HepG2 (cell line): Measurements from ENCODE around the gene MACROD2. TPM values are rescaled to one million over a fixed set of nuclear protein-coding genes. Genes with fewer than 3 reads are reported as not detected.
A peak's percentile ranks its signal among the peaks of the same experiment; 100 is the strongest.

ENCODE experiments used
- ATF7 ChIP-seq, 2 experiments: fragments of 450-650 bp in 1 of 2; sonication (generic) in 1 of 2; formaldehyde crosslinking in 1 of 2; IDR thresholded peaks; 2 replicates each; pipeline versions ENCODE4 v1.4.0 to v1.6.1; 2016 to 2020; ENCODE audit warnings: antibody characterized with exemption in 1 of 2, mild to moderate bottlenecking in 1 of 2, missing genetic modification reagents in 1 of 2
- CAMTA2 ChIP-seq: sonication (generic); formaldehyde crosslinking; IDR thresholded peaks from 2 replicates; pipeline ENCODE4 v1.4.0; 2020; ENCODE audit warnings: mild to moderate bottlenecking, missing genetic modification reagents, borderline replicate concordance
- CEBPG ChIP-seq: IDR thresholded peaks from 2 replicates; pipeline ENCODE4 v1.6.1; 2016
- DNMT3B ChIP-seq: conservative IDR thresholded peaks from 2 replicates; pipeline ENCODE4 v1.6.1; 2016; ENCODE audit warnings: missing biosample characterization, control low read depth
- DR1 ChIP-seq: sonication (generic); formaldehyde crosslinking; IDR thresholded peaks from 2 replicates; pipeline ENCODE4 v1.8.0; 2021; ENCODE audit warnings: mild to moderate bottlenecking, missing genetic modification reagents, inconsistent platforms
- FOSL2 ChIP-seq: sonication (generic); formaldehyde crosslinking; IDR thresholded peaks from 2 replicates; pipeline ENCODE4 v1.4.0; 2020; ENCODE audit warnings: missing genetic modification reagents
- GFI1 ChIP-seq: sonication (generic); formaldehyde crosslinking; IDR thresholded peaks from 2 replicates; pipeline ENCODE4 v1.5.0; 2020; ENCODE audit warnings: missing genetic modification reagents, mild to moderate bottlenecking, borderline replicate concordance
- HOXA3 ChIP-seq: sonication (generic); formaldehyde crosslinking; IDR thresholded peaks from 2 replicates; pipeline ENCODE4 v1.5.0; 2020; ENCODE audit warnings: missing genetic modification reagents
- KAT8 ChIP-seq: IDR thresholded peaks from 2 replicates; pipeline ENCODE4 v1.6.1; 2016; ENCODE audit warnings: missing genetic modification reagents, missing compliant biosample characterization
- MAFF ChIP-seq: IDR thresholded peaks from 2 replicates; pipeline ENCODE4 v1.6.1; 2011; ENCODE audit warnings: low read depth, low read length, improper control_type of control experiment
- NR2C2 ChIP-seq: sonication (generic); formaldehyde crosslinking; IDR thresholded peaks from 2 replicates; pipeline ENCODE4 v1.4.0; 2020; ENCODE audit warnings: missing genetic modification reagents, mild to moderate bottlenecking, moderate library complexity, borderline replicate concordance
- NR2F1 ChIP-seq, 2 experiments: fragments of 450-650 bp in 1 of 2; formaldehyde crosslinking in 1 of 2; IDR thresholded peaks; 2 replicates each; pipeline versions ENCODE4 v1.5.0 to v1.6.1; 2016 to 2020; ENCODE audit warnings: mild to moderate bottlenecking in 1 of 2, missing compliant biosample characterization in 1 of 2, missing genetic modification reagents in 1 of 2, moderate library complexity in 1 of 2
- TRIM24 ChIP-seq: sonication (generic); formaldehyde crosslinking; IDR thresholded peaks from 2 replicates; pipeline ENCODE4 v1.8.0; 2022; ENCODE audit warnings: mild to moderate bottlenecking, missing genetic modification reagents
- ZNF263 ChIP-seq: sonication (generic); formaldehyde crosslinking; IDR thresholded peaks from 2 replicates; pipeline ENCODE4 v1.4.0; 2020; ENCODE audit warnings: missing genetic modification reagents
- ZNF354B ChIP-seq: sonication (generic); formaldehyde crosslinking; IDR thresholded peaks from 2 replicates; pipeline ENCODE4 v1.8.0; 2022; ENCODE audit warnings: mild to moderate bottlenecking, missing genetic modification reagents
- ZNF549 ChIP-seq: sonication (generic); formaldehyde crosslinking; IDR thresholded peaks from 2 replicates; pipeline ENCODE4 v1.5.0; 2020; ENCODE audit warnings: missing genetic modification reagents
- ZNF660 ChIP-seq: sonication (generic); formaldehyde crosslinking; IDR thresholded peaks from 2 replicates; pipeline ENCODE4 v1.5.1; 2020; ENCODE audit warnings: mild to moderate bottlenecking, low read depth, missing genetic modification reagents, borderline replicate concordance
- ZNF83 ChIP-seq: sonication (generic); formaldehyde crosslinking; IDR thresholded peaks from 2 replicates; pipeline ENCODE4 v1.4.0; 2020; ENCODE audit warnings: missing genetic modification reagents, mild to moderate bottlenecking, borderline replicate concordance
- polyA plus RNA-seq, 8 experiments: library from polyadenylated mRNA; depleted of rRNA in 3 of 8; stranded (reverse) in 7 of 8; unstranded in 1 of 8; fragments of >200 nt; fragmentation: Illumina TruSeq in 4 of 8; extraction: Trizol in 4 of 8; gene quantifications; 2 replicates each; pipeline versions ENCODE4 v1.2.1 to v1.2.3, GENCODE V29; 2011 to 2016; ENCODE audit warnings: low read depth in 4 of 8, missing spikeins in 1 of 8, mixed read lengths in 1 of 8; ENCODE audit not compliant: insufficient read depth in 1 of 8
- total RNA-seq, 5 experiments: library from RNA; depleted of rRNA; stranded (reverse); fragments of >200 nt; fragmentation: Illumina TruSeq; extraction: Trizol; gene quantifications; 2 replicates each; pipeline ENCODE4 v1.2.3, GENCODE V29; 2016; ENCODE audit warnings: low read depth in 1 of 5
- TF ChIP-seq, protein P1 (sequence below): sonication (generic); formaldehyde crosslinking; IDR thresholded peaks from 2 replicates; pipeline ENCODE4 v1.5.0; 2020; ENCODE audit warnings: mild to moderate bottlenecking, missing genetic modification reagents
- TF ChIP-seq, protein P2 (sequence below): sonication (generic); formaldehyde crosslinking; IDR thresholded peaks from 2 replicates; pipeline ENCODE4 v1.5.0; 2020; ENCODE audit warnings: missing genetic modification reagents
- TF ChIP-seq, protein P3 (sequence below): sonication (generic); formaldehyde crosslinking; IDR thresholded peaks from 2 replicates; pipeline ENCODE4 v1.5.0; 2020; ENCODE audit warnings: missing genetic modification reagents
- TF ChIP-seq, protein P4 (sequence below): sonication (generic); formaldehyde crosslinking; IDR thresholded peaks from 2 replicates; pipeline ENCODE4 v1.4.0; 2020; ENCODE audit warnings: missing genetic modification reagents
- TF ChIP-seq, protein P5 (sequence below): sonication (generic); formaldehyde crosslinking; IDR thresholded peaks from 2 replicates; pipeline ENCODE4 v1.4.0; 2020; ENCODE audit warnings: missing genetic modification reagents, mild to moderate bottlenecking, borderline replicate concordance

Gene MACROD2
- total and polyA plus RNA-seq, 2 of the 13 experiments (the other 11 are each of a cell fraction or from before 2014, with no cell fraction given): 0.13 to 0.51 TPM

DNA sequence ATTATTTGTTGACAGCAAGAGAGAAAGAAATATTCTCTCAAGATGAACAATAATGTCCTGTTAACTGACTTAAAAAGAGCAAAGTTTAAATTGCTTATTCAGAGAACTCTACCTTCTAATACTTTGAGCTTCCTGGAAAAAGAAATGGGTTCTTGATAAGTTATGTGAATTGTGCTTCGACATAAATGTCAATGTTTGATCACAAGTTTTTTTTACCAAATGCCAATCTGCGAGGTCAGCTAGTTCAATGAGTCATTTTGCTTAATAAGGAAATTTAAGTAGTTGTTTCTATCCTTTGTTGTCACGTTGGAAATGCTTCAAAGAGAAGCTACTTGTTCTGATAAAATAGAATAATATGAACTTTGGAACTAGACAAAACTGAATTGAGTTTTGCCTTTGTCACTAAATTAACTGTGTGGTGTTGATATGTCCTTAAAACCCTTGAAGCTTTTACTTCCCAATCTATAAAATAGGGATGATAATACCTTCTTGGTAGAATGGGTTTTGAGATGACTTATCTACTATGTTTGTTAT, 984.2 kb downstream of the MACROD2 start (continued):
- TF ChIP-seq, protein P1, sequence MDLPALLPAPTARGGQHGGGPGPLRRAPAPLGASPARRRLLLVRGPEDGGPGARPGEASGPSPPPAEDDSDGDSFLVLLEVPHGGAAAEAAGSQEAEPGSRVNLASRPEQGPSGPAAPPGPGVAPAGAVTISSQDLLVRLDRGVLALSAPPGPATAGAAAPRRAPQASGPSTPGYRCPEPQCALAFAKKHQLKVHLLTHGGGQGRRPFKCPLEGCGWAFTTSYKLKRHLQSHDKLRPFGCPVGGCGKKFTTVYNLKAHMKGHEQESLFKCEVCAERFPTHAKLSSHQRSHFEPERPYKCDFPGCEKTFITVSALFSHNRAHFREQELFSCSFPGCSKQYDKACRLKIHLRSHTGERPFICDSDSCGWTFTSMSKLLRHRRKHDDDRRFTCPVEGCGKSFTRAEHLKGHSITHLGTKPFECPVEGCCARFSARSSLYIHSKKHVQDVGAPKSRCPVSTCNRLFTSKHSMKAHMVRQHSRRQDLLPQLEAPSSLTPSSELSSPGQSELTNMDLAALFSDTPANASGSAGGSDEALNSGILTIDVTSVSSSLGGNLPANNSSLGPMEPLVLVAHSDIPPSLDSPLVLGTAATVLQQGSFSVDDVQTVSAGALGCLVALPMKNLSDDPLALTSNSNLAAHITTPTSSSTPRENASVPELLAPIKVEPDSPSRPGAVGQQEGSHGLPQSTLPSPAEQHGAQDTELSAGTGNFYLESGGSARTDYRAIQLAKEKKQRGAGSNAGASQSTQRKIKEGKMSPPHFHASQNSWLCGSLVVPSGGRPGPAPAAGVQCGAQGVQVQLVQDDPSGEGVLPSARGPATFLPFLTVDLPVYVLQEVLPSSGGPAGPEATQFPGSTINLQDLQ: no peak
- TF ChIP-seq CAMTA2 (CRISPR knock-in tag): no peak
- TF ChIP-seq CEBPG (CRISPR knock-in tag): peak; percentile 51; the same call in 1 of the 2 replicates
- peak; percentile 62 for TF ChIP-seq GFI1 (CRISPR knock-in tag)
- TF ChIP-seq, protein P2, sequence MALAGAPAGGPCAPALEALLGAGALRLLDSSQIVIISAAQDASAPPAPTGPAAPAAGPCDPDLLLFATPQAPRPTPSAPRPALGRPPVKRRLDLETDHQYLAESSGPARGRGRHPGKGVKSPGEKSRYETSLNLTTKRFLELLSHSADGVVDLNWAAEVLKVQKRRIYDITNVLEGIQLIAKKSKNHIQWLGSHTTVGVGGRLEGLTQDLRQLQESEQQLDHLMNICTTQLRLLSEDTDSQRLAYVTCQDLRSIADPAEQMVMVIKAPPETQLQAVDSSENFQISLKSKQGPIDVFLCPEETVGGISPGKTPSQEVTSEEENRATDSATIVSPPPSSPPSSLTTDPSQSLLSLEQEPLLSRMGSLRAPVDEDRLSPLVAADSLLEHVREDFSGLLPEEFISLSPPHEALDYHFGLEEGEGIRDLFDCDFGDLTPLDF (CRISPR knock-in tag): no peak
- TF ChIP-seq, protein P3, sequence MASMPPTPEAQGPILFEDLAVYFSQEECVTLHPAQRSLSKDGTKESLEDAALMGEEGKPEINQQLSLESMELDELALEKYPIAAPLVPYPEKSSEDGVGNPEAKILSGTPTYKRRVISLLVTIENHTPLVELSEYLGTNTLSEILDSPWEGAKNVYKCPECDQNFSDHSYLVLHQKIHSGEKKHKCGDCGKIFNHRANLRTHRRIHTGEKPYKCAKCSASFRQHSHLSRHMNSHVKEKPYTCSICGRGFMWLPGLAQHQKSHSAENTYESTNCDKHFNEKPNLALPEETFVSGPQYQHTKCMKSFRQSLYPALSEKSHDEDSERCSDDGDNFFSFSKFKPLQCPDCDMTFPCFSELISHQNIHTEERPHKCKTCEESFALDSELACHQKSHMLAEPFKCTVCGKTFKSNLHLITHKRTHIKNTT (CRISPR knock-in tag): no peak
- TF ChIP-seq NR2F1 (CRISPR knock-in tag; IDR thresholded peaks at IDR 0.05): peak; percentile 65 to 95; a peak in 3 of 4 replicates
- TF ChIP-seq DNMT3B (CRISPR knock-in tag): peak; percentile 89; the same call in 1 of the 2 replicates
- TF ChIP-seq DR1 (CRISPR knock-in tag): no peak
- no peak for TF ChIP-seq ZNF83
- TF ChIP-seq TRIM24 (CRISPR knock-in tag): no peak
- 0 out of 2 replicates have a peak, but pooled peaks have one; percentile 20 for TF ChIP-seq ATF7 (IDR thresholded peaks at IDR 0.05)
- TF ChIP-seq ATF7 (CRISPR knock-in tag; IDR thresholded peaks at IDR 0.05): no peak; the same call in 1 of the 2 replicates
- no peak for TF ChIP-seq ZNF660
- TF ChIP-seq KAT8 (CRISPR knock-in tag): peak; percentile 52
- peak; percentile 85; the same call in 1 of the 2 replicates for TF ChIP-seq FOSL2 (CRISPR knock-in tag)
- TF ChIP-seq, protein P4, sequence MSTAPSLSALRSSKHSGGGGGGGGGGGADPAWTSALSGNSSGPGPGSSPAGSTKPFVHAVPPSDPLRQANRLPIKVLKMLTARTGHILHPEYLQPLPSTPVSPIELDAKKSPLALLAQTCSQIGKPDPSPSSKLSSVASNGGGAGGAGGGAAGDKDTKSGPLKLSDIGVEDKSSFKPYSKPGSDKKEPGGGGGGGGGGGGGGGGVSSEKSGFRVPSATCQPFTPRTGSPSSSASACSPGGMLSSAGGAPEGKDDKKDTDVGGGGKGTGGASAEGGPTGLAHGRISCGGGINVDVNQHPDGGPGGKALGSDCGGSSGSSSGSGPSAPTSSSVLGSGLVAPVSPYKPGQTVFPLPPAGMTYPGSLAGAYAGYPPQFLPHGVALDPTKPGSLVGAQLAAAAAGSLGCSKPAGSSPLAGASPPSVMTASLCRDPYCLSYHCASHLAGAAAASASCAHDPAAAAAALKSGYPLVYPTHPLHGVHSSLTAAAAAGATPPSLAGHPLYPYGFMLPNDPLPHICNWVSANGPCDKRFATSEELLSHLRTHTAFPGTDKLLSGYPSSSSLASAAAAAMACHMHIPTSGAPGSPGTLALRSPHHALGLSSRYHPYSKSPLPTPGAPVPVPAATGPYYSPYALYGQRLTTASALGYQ (CRISPR knock-in tag): peak; percentile 91; the same call in 1 of the 2 replicates
- TF ChIP-seq HOXA3: no peak
- TF ChIP-seq ZNF263: no peak
- TF ChIP-seq ZNF354B: no peak
- TF ChIP-seq, protein P5, sequence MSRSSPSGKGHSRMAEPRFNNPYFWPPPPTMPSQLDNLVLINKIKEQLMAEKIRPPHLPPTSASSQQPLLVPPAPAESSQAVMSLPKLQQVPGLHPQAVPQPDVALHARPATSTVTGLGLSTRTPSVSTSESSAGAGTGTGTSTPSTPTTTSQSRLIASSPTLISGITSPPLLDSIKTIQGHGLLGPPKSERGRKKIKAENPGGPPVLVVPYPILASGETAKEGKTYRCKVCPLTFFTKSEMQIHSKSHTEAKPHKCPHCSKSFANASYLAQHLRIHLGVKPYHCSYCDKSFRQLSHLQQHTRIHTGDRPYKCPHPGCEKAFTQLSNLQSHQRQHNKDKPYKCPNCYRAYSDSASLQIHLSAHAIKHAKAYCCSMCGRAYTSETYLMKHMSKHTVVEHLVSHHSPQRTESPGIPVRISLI (CRISPR knock-in tag): peak; percentile 98
- peak; percentile 99 for TF ChIP-seq MAFF
- TF ChIP-seq NR2C2 (CRISPR knock-in tag): peak; percentile 69
- no peak for TF ChIP-seq ZNF549
